ENCODE results near the gene GPR142.

DNA sequence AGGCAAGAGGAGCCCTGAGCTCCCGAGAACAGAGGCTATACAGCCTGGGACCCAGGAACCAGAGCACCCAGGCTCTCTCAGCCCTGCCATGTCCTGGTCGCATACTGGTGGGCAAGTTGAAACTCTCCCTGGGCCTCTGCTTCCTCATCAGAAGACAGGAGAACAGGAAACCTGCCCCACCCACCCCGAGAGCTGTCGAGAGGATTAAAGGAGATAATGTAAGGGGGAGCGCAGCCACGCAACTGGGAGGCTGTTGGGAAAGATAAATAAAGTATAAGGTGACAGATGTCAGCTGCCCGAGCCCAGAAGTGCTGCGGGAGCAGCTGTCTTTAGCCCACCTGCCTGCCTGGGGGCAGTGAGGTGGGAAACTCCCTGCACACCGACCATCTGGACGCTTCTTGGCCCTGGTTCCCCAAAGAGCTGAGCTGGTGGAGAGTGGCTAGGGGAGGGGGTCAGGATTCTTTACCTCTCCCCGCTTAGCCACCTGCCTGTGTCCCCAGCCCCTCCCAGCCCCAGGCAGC, 34.5 kb upstream of the GPR142 start:
- TF ChIP-seq POLR2A (IDR thresholded peaks at IDR 0.05; ENCODE audit: low read depth, low read length) (no peak), POLR2AphosphoS5 (IDR thresholded peaks at IDR 0.05; ENCODE audit: low read depth, low read length) (no peak)

Measured in GM12892 (cell line).